Osteoblast (primary cell): ENCODE data around the gene CENPVL3. TPM values are rescaled to one million over a fixed set of nuclear protein-coding genes. Genes with fewer than 3 reads are reported as not detected.
"Not testable (repeated sequence)": the region's sequence is repeated elsewhere in the genome, so short reads cannot be mapped to it uniquely, and the experiment has no call there.

ENCODE experiments used
- DNase-seq: peaks from one replicate; pipeline ENCODE4 v3.0.0; 2011; ENCODE audit warnings: low spot score, mixed read lengths; ENCODE audit not compliant: insufficient read length; ENCODE audit errors: missing footprints
- H2AFZ ChIP-seq: 2 replicates; pipeline ENCODE4 v1.6.0; 2011; ENCODE audit warnings: mild to moderate bottlenecking, low read length
- H3K27ac ChIP-seq: 2 replicates; pipeline ENCODE4 v1.5.1; 2011; ENCODE audit warnings: mild to moderate bottlenecking, low read depth, low read length, moderate library complexity
- H3K27me3 ChIP-seq: 2 replicates; pipeline ENCODE4 v1.6.0; 2012; ENCODE audit warnings: mild to moderate bottlenecking, control low read depth, inconsistent platforms, low read length, moderate library complexity; ENCODE audit not compliant: insufficient read depth
- H3K36me3 ChIP-seq: 2 replicates; pipeline ENCODE4 v1.5.1; 2011; ENCODE audit warnings: mild to moderate bottlenecking, low read length, control low read depth, moderate library complexity; ENCODE audit not compliant: insufficient read depth
- H3K4me1 ChIP-seq: 2 replicates; pipeline ENCODE4 v1.5.1; 2011; ENCODE audit warnings: mild to moderate bottlenecking, low read length, control low read depth, moderate library complexity; ENCODE audit not compliant: insufficient read depth
- H3K4me2 ChIP-seq: 2 replicates; pipeline ENCODE4 v1.6.0; 2011; ENCODE audit warnings: mild to moderate bottlenecking, low read length; ENCODE audit not compliant: insufficient read depth
- H3K4me3 ChIP-seq: fragments of 200-600 bp; sonication (generic); 3 replicates; pipeline ENCODE4 v1.5.1; 2012; ENCODE audit warnings: mild to moderate bottlenecking, low read length, inconsistent platforms; ENCODE audit not compliant: insufficient read depth
- H3K79me2 ChIP-seq: 2 replicates; pipeline ENCODE4 v1.6.0; 2012; ENCODE audit warnings: mild to moderate bottlenecking, low read length, control low read depth, inconsistent platforms; ENCODE audit not compliant: insufficient read depth
- H3K9me3 ChIP-seq: 2 replicates; pipeline ENCODE4 v1.5.1; 2011; ENCODE audit warnings: low read depth, low read length, control low read depth
- H4K20me1 ChIP-seq: 2 replicates; pipeline ENCODE4 v1.6.0; 2012; ENCODE audit warnings: mild to moderate bottlenecking, low read length, control low read depth; ENCODE audit not compliant: insufficient read depth
- CTCF ChIP-seq: IDR thresholded peaks from 2 replicates; pipeline ENCODE4 v1.5.1; 2011; ENCODE audit warnings: mild to moderate bottlenecking, low read depth, low read length, moderate library complexity; ENCODE audit errors: extremely low read depth
- total RNA-seq: library from RNA; depleted of rRNA; stranded (reverse); fragments of >200 nt; gene quantifications from 2 replicates; pipeline ENCODE4 v1.2.3, GENCODE V29; 2012

Gene CENPVL3
- total RNA-seq = not detected in 2 replicates

GRCh38 chrX:51618241-51619155, at the start of gene CENPVL3:
Gene CENPVL3, minus strand, starts transcription at chrX:51618912. Its CDS starts 39 bp downstream, at chrX:51618873.
- not testable (repeated sequence) for H4K20me1 ChIP-seq, H3K4me2 ChIP-seq, H3K9me3 ChIP-seq, H3K36me3 ChIP-seq, H3K4me3 ChIP-seq, H3K4me1 ChIP-seq, DNase-seq, H2AFZ ChIP-seq, H3K27ac ChIP-seq, H3K79me2 ChIP-seq
- H3K27me3 ChIP-seq = peaks cover 36% of the 10 kb centered on the region

DNA sequence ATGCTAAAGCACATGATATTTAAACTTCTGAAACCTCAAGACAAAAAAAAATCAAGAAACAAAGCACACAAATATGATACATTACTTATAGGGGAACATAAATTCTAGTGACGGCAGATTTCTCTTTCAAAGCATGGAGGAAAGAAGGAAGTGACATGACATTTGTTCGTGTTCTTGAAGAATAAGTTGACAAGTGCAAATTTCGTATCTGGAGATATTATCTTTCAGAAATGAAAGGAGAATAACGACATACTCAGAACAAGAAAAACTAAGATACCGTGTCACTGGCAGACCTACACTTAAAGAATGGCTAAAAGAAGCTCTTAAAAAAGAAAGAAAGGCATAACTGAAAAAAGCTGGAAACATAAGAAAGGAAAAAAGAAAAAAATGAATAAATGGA, 47.3 kb upstream of the CENPVL3 start:
- no peak for TF ChIP-seq CTCF
- Histone ChIP-seq H3K9me3 (no peaks in the 10 kb centered on the region), H3K4me1 (no peaks in the 10 kb centered on the region), H3K4me2 (no peak overlapping the region), H3K27ac (no peak overlapping the region), H3K36me3 (no peaks in the 10 kb centered on the region), H2AFZ (no peak overlapping the region), H3K27me3 (no peaks in the 10 kb centered on the region), H4K20me1 (no peaks in the 10 kb centered on the region), H3K79me2 (no peaks in the 10 kb centered on the region), H3K4me3 (no peak overlapping the region)
- DNase-seq = no peak

DNA sequence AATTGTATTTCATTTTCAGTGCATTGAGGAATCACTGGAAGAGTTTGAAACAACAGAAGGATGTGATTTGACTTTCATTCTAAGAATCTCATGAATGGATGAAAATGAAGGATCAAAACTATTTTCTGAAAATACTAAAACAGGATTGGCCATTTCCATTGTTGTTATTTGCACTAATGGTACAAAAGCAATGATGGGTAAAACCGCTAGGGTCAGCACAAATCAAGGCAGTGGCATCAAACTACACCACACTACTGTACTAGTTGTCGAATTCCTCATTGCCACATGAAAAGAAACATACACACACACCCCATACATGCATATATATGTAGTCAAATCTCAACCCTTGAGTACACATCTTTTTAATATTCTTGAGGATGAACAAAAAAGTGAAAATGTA, 24.7 kb upstream of the CENPVL3 start:
- no peak overlapping the region for H3K4me2 ChIP-seq
- no peak overlapping the region for H3K27ac ChIP-seq
- H3K4me1 ChIP-seq = no peaks in the 10 kb centered on the region
- H4K20me1 ChIP-seq = no peaks in the 10 kb centered on the region
- H2AFZ ChIP-seq = no peak overlapping the region
- H3K4me3 ChIP-seq = no peak overlapping the region
- TF ChIP-seq CTCF = no peak
- H3K9me3 ChIP-seq = no peaks in the 10 kb centered on the region
- no peak for DNase-seq
- H3K27me3 ChIP-seq = peaks cover 4% of the 10 kb centered on the region
- H3K36me3 ChIP-seq = no peaks in the 10 kb centered on the region
- H3K79me2 ChIP-seq = no peaks in the 10 kb centered on the region

- peak; percentile 80 for DNase-seq
- Histone ChIP-seq H3K27me3 (peaks cover 4% of the 10 kb centered on the region), H3K79me2 (no peaks in the 10 kb centered on the region), H3K4me1 (no peaks in the 10 kb centered on the region), H3K4me2 (no peak overlapping the region), H2AFZ (no peak overlapping the region), H3K4me3 (no peak overlapping the region), H3K9me3 (no peaks in the 10 kb centered on the region), H3K36me3 (no peaks in the 10 kb centered on the region), H3K27ac (no peak overlapping the region), H4K20me1 (no peaks in the 10 kb centered on the region)
- peak; percentile 55 for TF ChIP-seq CTCF
These were observed 22.8 kb upstream of the CENPVL3 start for GRCh38 chrX:51641421-51642021.

DNA sequence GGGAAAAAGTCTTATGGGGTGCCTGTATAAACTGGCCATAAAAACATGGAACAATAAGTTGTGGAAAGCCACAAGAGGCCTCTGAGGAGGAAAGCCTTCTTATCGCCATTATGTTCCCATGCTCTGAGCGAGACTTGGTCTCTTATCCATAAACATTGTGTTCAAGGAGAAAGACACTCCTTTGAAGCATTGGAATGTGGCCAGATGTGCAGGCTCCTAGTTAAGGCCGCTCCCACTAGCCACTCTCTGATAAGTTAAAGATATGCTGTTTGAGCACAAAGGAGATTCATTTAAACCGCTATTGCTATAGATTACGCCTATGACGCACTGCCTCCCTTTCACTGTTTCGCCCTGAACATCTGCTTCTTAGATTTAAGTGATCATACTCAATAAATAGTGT, 17.8 kb upstream of the CENPVL3 start:
- H2AFZ ChIP-seq, DNase-seq, H4K20me1 ChIP-seq, H3K79me2 ChIP-seq, H3K9me3 ChIP-seq, H3K27ac ChIP-seq, H3K27me3 ChIP-seq, H3K4me1 ChIP-seq, H3K4me3 ChIP-seq, H3K36me3 ChIP-seq, H3K4me2 ChIP-seq: not testable (repeated sequence)
